ENCODE results near the gene MTMR3.

DNA sequence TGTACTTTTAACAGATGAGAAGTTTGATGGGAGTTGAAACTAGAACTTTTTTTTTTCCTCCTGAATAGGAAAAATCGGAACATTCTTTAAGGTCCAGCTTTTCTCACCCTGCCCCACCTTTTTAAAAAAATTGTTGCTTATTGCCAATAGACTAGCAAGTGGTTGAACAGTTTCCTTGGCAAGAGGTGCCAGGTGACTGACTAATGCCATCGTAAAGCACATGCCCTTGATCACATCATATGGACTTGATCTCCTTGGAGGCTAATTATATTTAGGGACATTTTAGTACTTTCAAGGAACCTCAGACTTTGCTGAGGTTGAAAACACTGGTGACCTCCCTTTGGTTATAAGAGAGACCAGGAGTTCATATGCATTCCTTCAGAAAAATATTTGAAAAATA is 57.6 kb downstream of the MTMR3 start:
- TF ChIP-seq, protein P1, sequence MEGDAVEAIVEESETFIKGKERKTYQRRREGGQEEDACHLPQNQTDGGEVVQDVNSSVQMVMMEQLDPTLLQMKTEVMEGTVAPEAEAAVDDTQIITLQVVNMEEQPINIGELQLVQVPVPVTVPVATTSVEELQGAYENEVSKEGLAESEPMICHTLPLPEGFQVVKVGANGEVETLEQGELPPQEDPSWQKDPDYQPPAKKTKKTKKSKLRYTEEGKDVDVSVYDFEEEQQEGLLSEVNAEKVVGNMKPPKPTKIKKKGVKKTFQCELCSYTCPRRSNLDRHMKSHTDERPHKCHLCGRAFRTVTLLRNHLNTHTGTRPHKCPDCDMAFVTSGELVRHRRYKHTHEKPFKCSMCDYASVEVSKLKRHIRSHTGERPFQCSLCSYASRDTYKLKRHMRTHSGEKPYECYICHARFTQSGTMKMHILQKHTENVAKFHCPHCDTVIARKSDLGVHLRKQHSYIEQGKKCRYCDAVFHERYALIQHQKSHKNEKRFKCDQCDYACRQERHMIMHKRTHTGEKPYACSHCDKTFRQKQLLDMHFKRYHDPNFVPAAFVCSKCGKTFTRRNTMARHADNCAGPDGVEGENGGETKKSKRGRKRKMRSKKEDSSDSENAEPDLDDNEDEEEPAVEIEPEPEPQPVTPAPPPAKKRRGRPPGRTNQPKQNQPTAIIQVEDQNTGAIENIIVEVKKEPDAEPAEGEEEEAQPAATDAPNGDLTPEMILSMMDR (conservative IDR thresholded peaks at IDR 0.05; ENCODE audit: low read length): no peak
- no peak for TF ChIP-seq EZH2phosphoT487 (IDR thresholded peaks at IDR 0.05; ENCODE audit: borderline replicate concordance, low read depth, low read length)

All from OCI-LY7 (cell line).